HG02678 (cell line): Measurements from ENCODE around the gene SLC19A3.
"Not testable (repeated sequence)": the region's sequence is repeated elsewhere in the genome, so short reads cannot be mapped to it uniquely, and the experiment has no call there.

ENCODE experiments used
- ATAC-seq: cut with Tn5 transposase; IDR thresholded peaks from one replicate; pipeline ENCODE4 v1.9.1; 2021; ENCODE audit warnings: mild to moderate bottlenecking, moderate library complexity; ENCODE audit not compliant: unreplicated experiment

The SLC19A3 gene

GRCh38 chr2:227703961-227704360, 13.9 kb downstream of the SLC19A3 start:
- no peak for ATAC-seq

GRCh38 chr2:227703280-227703732, 14.5 kb downstream of the SLC19A3 start:
- no peak for ATAC-seq

GRCh38 chr2:227701556-227701955, 16.3 kb downstream of the SLC19A3 start:
- no peak for ATAC-seq

GRCh38 chr2:227696990-227697679, 20.7 kb downstream of the SLC19A3 start:
- no peak for ATAC-seq

GRCh38 chr2:227687189-227687588, 30.6 kb downstream of the SLC19A3 start:
- ATAC-seq, result no peak

GRCh38 chr2:227684258-227684657, 33.6 kb downstream of the SLC19A3 start:
- no peak for ATAC-seq

GRCh38 chr2:227677928-227678327, 39.9 kb downstream of the SLC19A3 start:
- ATAC-seq, result no peak

GRCh38 chr2:227674485-227674884, 43.3 kb downstream of the SLC19A3 start:
- no peak for ATAC-seq

- not testable (repeated sequence) for ATAC-seq
These were observed 44.2 kb downstream of the SLC19A3 start for GRCh38 chr2:227673620-227674019.

GRCh38 chr2:227671170-227671905, 46.5 kb downstream of the SLC19A3 start:
- ATAC-seq, result no peak

- ATAC-seq, result not testable (repeated sequence)
These were observed 51.1 kb downstream of the SLC19A3 start, which contains the start of gene SCYGR5 for GRCh38 chr2:227666631-227667170. Gene SCYGR5, plus strand, starts transcription at chr2:227666804. Its CDS starts 0 bp downstream, at chr2:227666804.

GRCh38 chr2:227665189-227665940, 52.5 kb downstream of the SLC19A3 start:
- ATAC-seq, result no peak

- ATAC-seq, result no peak
These were observed 56.0 kb downstream of the SLC19A3 start for GRCh38 chr2:227661827-227662226.

GRCh38 chr2:227661025-227661649, 56.7 kb downstream of the SLC19A3 start:
- ATAC-seq, result no peak

- ATAC-seq, result no peak
These were observed 60.5 kb downstream of the SLC19A3 start for GRCh38 chr2:227657199-227657845.

GRCh38 chr2:227655454-227655853, 62.4 kb downstream of the SLC19A3 start:
- no peak for ATAC-seq

GRCh38 chr2:227654426-227654825, 63.4 kb downstream of the SLC19A3 start:
- ATAC-seq, result no peak

GRCh38 chr2:227653419-227653818, 64.4 kb downstream of the SLC19A3 start:
- ATAC-seq, result no peak

- no peak for ATAC-seq
These were observed 73.8 kb downstream of the SLC19A3 start for GRCh38 chr2:227643990-227644551.

GRCh38 chr2:227642656-227643055, 75.2 kb downstream of the SLC19A3 start:
- ATAC-seq, result no peak
